ENCODE results near the gene EXOC3L4.

EXOC3L4 gene

GRCh38 chr14:103127861-103128598, 33.5 kb downstream of the EXOC3L4 start:
- no peak overlapping the region for H3K4me3 ChIP-seq (ENCODE audit: low read length)
- peaks cover 26% of the 10 kb centered on the region for H3K4me1 ChIP-seq (ENCODE audit: control insufficient read depth, low read length)
- no peak overlapping the region for H3K4me2 ChIP-seq (ENCODE audit: low read length)
- H3K9me2 ChIP-seq (replicated peaks; ENCODE audit: control insufficient read depth, low read length): no peaks in the 10 kb centered on the region
- no peaks in the 10 kb centered on the region for H3F3A ChIP-seq (ENCODE audit: control insufficient read depth, insufficient read depth)
- H3K27me3 ChIP-seq (ENCODE audit: control insufficient read depth, low read length): peaks cover 7% of the 10 kb centered on the region
- 0 out of 2 replicates have a peak, but pooled peaks cover 4% of the 10 kb centered on the region for H4K20me1 ChIP-seq (ENCODE audit: control insufficient read depth, insufficient read depth, low read depth, low read length)
- TF ChIP-seq, protein P1, sequence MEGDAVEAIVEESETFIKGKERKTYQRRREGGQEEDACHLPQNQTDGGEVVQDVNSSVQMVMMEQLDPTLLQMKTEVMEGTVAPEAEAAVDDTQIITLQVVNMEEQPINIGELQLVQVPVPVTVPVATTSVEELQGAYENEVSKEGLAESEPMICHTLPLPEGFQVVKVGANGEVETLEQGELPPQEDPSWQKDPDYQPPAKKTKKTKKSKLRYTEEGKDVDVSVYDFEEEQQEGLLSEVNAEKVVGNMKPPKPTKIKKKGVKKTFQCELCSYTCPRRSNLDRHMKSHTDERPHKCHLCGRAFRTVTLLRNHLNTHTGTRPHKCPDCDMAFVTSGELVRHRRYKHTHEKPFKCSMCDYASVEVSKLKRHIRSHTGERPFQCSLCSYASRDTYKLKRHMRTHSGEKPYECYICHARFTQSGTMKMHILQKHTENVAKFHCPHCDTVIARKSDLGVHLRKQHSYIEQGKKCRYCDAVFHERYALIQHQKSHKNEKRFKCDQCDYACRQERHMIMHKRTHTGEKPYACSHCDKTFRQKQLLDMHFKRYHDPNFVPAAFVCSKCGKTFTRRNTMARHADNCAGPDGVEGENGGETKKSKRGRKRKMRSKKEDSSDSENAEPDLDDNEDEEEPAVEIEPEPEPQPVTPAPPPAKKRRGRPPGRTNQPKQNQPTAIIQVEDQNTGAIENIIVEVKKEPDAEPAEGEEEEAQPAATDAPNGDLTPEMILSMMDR (IDR thresholded peaks at IDR 0.05; ENCODE audit: low read depth, low read length, poor library complexity, severe bottlenecking): no peak
- TF ChIP-seq EZH2phosphoT487 (IDR thresholded peaks at IDR 0.05; ENCODE audit: borderline replicate concordance, low read length): no peak
- no peak overlapping the region for H3K27ac ChIP-seq (ENCODE audit: low read depth, low read length)
- H3K79me2 ChIP-seq (ENCODE audit: control insufficient read depth, low read length): peaks cover 5% of the 10 kb centered on the region; the same call in 1 of the 2 replicates
- peaks cover 6% of the 10 kb centered on the region for H3K36me3 ChIP-seq (ENCODE audit: control insufficient read depth, low read length)
- no peaks in the 10 kb centered on the region for H3K9me3 ChIP-seq (ENCODE audit: control insufficient read depth, insufficient read depth, low read length)

- Histone ChIP-seq H3K9me2 (replicated peaks; ENCODE audit: control insufficient read depth, low read length) (no peaks in the 10 kb centered on the region), H3K27ac (ENCODE audit: low read depth, low read length) (no peak overlapping the region), H3F3A (ENCODE audit: control insufficient read depth, insufficient read depth) (no peaks in the 10 kb centered on the region), H3K4me1 (ENCODE audit: control insufficient read depth, low read length) (peaks cover 19% of the 10 kb centered on the region), H3K79me2 (ENCODE audit: control insufficient read depth, low read length) (peaks cover 5% of the 10 kb centered on the region; the same call in 1 of the 2 replicates), H3K4me3 (ENCODE audit: low read length) (no peak overlapping the region), H3K9me3 (ENCODE audit: control insufficient read depth, insufficient read depth, low read length) (no peaks in the 10 kb centered on the region), H3K36me3 (ENCODE audit: control insufficient read depth, low read length) (peaks cover 6% of the 10 kb centered on the region), H3K27me3 (ENCODE audit: control insufficient read depth, low read length) (peaks cover 6% of the 10 kb centered on the region), H4K20me1 (ENCODE audit: control insufficient read depth, insufficient read depth, low read depth, low read length) (0 out of 2 replicates have a peak, but pooled peaks cover 4% of the 10 kb centered on the region), H3K4me2 (ENCODE audit: low read length) (no peak overlapping the region)
- no peak for TF ChIP-seq EZH2phosphoT487 (IDR thresholded peaks at IDR 0.05; ENCODE audit: borderline replicate concordance, low read length)
- TF ChIP-seq, protein P1 (IDR thresholded peaks at IDR 0.05; ENCODE audit: low read depth, low read length, poor library complexity, severe bottlenecking): no peak
Measured at GRCh38 chr14:103128631-103129300, 34.2 kb downstream of the EXOC3L4 start.

GRCh38 chr14:103129301-103130016, 34.9 kb downstream of the EXOC3L4 start:
- Histone ChIP-seq H3K4me3 (ENCODE audit: low read length) (no peak overlapping the region), H3K4me1 (ENCODE audit: control insufficient read depth, low read length) (peaks cover 12% of the 10 kb centered on the region), H3F3A (ENCODE audit: control insufficient read depth, insufficient read depth) (no peaks in the 10 kb centered on the region), H3K9me3 (ENCODE audit: control insufficient read depth, insufficient read depth, low read length) (no peaks in the 10 kb centered on the region), H3K36me3 (ENCODE audit: control insufficient read depth, low read length) (peaks cover 6% of the 10 kb centered on the region), H4K20me1 (ENCODE audit: control insufficient read depth, insufficient read depth, low read depth, low read length) (no peaks in the 10 kb centered on the region), H3K4me2 (ENCODE audit: low read length) (no peak overlapping the region), H3K79me2 (ENCODE audit: control insufficient read depth, low read length) (no peaks in the 10 kb centered on the region), H3K27ac (ENCODE audit: low read depth, low read length) (no peak overlapping the region), H3K27me3 (ENCODE audit: control insufficient read depth, low read length) (no peaks in the 10 kb centered on the region), H3K9me2 (replicated peaks; ENCODE audit: control insufficient read depth, low read length) (no peaks in the 10 kb centered on the region)
- TF ChIP-seq, protein P1 (IDR thresholded peaks at IDR 0.05; ENCODE audit: low read depth, low read length, poor library complexity, severe bottlenecking): no peak
- no peak for TF ChIP-seq EZH2phosphoT487 (IDR thresholded peaks at IDR 0.05; ENCODE audit: borderline replicate concordance, low read length)
